Mesothelial cell of epicardium (in vitro differentiated cells): Measurements from ENCODE around the gene MAP3K6. TPM values are rescaled to one million over a fixed set of nuclear protein-coding genes. Genes with fewer than 3 reads are reported as not detected.
"Not testable (repeated sequence)": the region's sequence is repeated elsewhere in the genome, so short reads cannot be mapped to it uniquely, and the experiment has no call there.

ENCODE experiments used
- DNase-seq, 2 experiments: peaks; one replicate each; pipeline ENCODE4 v3.0.0; 2021; ENCODE audit warnings: low spot score in 2 of 2; ENCODE audit not compliant: unreplicated experiment in 2 of 2
- H3K27ac Mint-ChIP-seq: 2 replicates; pipeline ENCODE4 v1.8.0; 2021; ENCODE audit warnings: mixed read lengths
- H3K27me3 Mint-ChIP-seq: 2 replicates; pipeline ENCODE4 v1.8.0; 2021; ENCODE audit warnings: low read depth, mixed read lengths
- H3K36me3 Mint-ChIP-seq: 2 replicates; pipeline ENCODE4 v1.8.0; 2021; ENCODE audit warnings: mixed read lengths
- H3K4me1 Mint-ChIP-seq: 2 replicates; pipeline ENCODE4 v1.8.0; 2021; ENCODE audit warnings: mixed read lengths
- H3K4me3 Mint-ChIP-seq: 2 replicates; pipeline ENCODE4 v1.8.0; 2021; ENCODE audit warnings: mild to moderate bottlenecking, moderate library complexity, mixed read lengths
- H3K9me3 Mint-ChIP-seq: 2 replicates; pipeline ENCODE4 v1.8.0; 2021; ENCODE audit warnings: mixed read lengths
- CTCF ChIP-seq: fragments of 200-600 bp; sonication (generic); IDR thresholded peaks from one replicate; pipeline ENCODE4 v1.5.0; 2021; ENCODE audit warnings: antibody characterized with exemption; ENCODE audit not compliant: unreplicated experiment
- total RNA-seq: library from RNA; stranded (reverse); gene quantifications from 3 replicates; pipeline ENCODE4 v1.2.1, GENCODE V29; 2021

MAP3K6 gene
- total RNA-seq, 1 donor from 2014 or later, result 13.7 TPM

- H3K9me3 Mint-ChIP-seq, result no peaks in the 10 kb centered on the region
- H3K4me3 Mint-ChIP-seq, result no peak overlapping the region
- no peak for DNase-seq
- no peaks in the 10 kb centered on the region for H3K27me3 Mint-ChIP-seq
- no peaks in the 10 kb centered on the region for H3K4me1 Mint-ChIP-seq
- peaks cover 39% of the 10 kb centered on the region for H3K36me3 Mint-ChIP-seq
- no peak overlapping the region for H3K27ac Mint-ChIP-seq
- no peak for TF ChIP-seq CTCF
Observed at GRCh38 chr1:27409669-27410068, 42.9 kb upstream of the MAP3K6 start.

GRCh38 chr1:27408151-27408550, 41.4 kb upstream of the MAP3K6 start:
- Mint-ChIP-seq H3K36me3 (peaks cover 29% of the 10 kb centered on the region), H3K27ac (no peak overlapping the region)

GRCh38 chr1:27406791-27407190, 40.0 kb upstream of the MAP3K6 start:
- not testable (repeated sequence) for H3K4me3 Mint-ChIP-seq, H3K9me3 Mint-ChIP-seq, H3K27ac Mint-ChIP-seq, H3K27me3 Mint-ChIP-seq, DNase-seq
- peaks cover 20% of the 10 kb centered on the region for H3K36me3 Mint-ChIP-seq
- peaks cover 19% of the 10 kb centered on the region for H3K4me1 Mint-ChIP-seq

More at GRCh38 chr1:27408151-27408550, 41.4 kb upstream of the MAP3K6 start:
- no peak for TF ChIP-seq CTCF
- H3K4me3 Mint-ChIP-seq, result no peak overlapping the region
- no peak for DNase-seq
- H3K27me3 Mint-ChIP-seq, result no peaks in the 10 kb centered on the region
- peaks cover 9% of the 10 kb centered on the region for H3K4me1 Mint-ChIP-seq
- no peaks in the 10 kb centered on the region for H3K9me3 Mint-ChIP-seq

- no peak overlapping the region for H3K4me3 Mint-ChIP-seq
- TF ChIP-seq CTCF, result no peak
- H3K4me1 Mint-ChIP-seq, result peaks cover 19% of the 10 kb centered on the region
- H3K36me3 Mint-ChIP-seq, result peaks cover 20% of the 10 kb centered on the region
- H3K27ac Mint-ChIP-seq, result no peak overlapping the region
- H3K9me3 Mint-ChIP-seq, result no peaks in the 10 kb centered on the region
- DNase-seq, result no peak
- no peaks in the 10 kb centered on the region for H3K27me3 Mint-ChIP-seq
Observed at GRCh38 chr1:27406362-27406680, 39.6 kb upstream of the MAP3K6 start.

- H3K4me3 Mint-ChIP-seq, H3K9me3 Mint-ChIP-seq, H3K27me3 Mint-ChIP-seq, DNase-seq, H3K27ac Mint-ChIP-seq: not testable (repeated sequence)
- Mint-ChIP-seq H3K36me3 (peaks cover 15% of the 10 kb centered on the region), H3K4me1 (peaks cover 19% of the 10 kb centered on the region)
Observed at GRCh38 chr1:27405598-27406361, 39.0 kb upstream of the MAP3K6 start.

GRCh38 chr1:27405074-27405473, 38.3 kb upstream of the MAP3K6 start:
- Mint-ChIP-seq H3K27me3 (no peaks in the 10 kb centered on the region), H3K4me3 (no peak overlapping the region), H3K36me3 (peaks cover 15% of the 10 kb centered on the region), H3K9me3 (no peaks in the 10 kb centered on the region), H3K4me1 (peaks cover 19% of the 10 kb centered on the region), H3K27ac (no peak overlapping the region)
- no peak for DNase-seq
- TF ChIP-seq CTCF, result no peak

GRCh38 chr1:27403931-27404330, 37.2 kb upstream of the MAP3K6 start:
- no peak for TF ChIP-seq CTCF

More at GRCh38 chr1:27403931-27404330, 37.2 kb upstream of the MAP3K6 start:
- Mint-ChIP-seq H3K4me3 (no peak overlapping the region), H3K27me3 (no peaks in the 10 kb centered on the region), H3K9me3 (no peaks in the 10 kb centered on the region), H3K27ac (peak overlapping the region; percentile 58), H3K4me1 (peaks cover 19% of the 10 kb centered on the region), H3K36me3 (peaks cover 15% of the 10 kb centered on the region)
- DNase-seq, result no peak
